ENCODE data around the gene OXT.
"Not testable (repeated sequence)": the region's sequence is repeated elsewhere in the genome, so short reads cannot be mapped to it uniquely, and the experiment has no call there.

OXT gene

DNA sequence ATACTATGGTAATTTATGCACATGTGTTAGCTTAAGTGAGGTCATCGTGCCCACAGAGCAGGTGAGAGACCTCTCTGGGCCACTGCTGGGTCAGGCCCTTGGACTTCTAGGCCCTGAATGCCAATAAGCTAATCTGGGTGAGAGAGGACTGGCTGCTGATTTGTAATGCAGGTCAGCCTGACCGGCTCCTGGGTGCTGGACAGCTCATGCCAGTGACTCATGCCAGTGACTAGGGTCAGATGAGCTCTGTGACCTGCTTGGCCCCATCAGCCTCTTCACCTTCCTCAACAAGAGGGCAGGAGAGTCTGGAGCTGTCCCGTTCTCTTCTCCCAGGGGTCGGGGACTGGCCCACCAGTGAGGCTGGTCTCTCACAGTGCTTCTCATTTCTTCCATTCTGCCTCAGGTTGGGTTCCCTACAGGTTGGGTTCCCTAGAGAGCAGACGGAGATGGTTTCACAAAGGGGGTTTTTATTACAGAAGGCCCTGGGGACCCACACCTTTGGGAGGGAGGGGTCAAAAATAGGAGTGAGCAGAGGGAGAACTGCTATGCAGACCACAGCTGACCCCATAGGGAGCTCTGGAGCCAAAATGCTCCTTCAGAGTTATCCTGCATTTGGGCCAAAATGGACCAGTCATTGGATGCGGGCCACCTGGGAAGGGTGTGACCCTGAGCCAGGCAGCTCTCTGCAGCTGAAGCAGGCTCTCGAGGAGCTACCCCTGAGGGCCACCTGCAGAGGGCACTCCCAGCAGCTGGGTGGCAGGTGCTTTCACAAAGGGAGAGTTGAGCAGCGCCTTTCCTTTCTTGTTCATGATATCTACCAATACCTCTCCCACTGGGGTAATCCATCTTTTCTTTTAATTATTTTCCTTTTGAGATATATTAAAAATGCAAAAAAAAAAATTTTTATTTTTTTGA, 2.2 kb upstream of the OXT start:
- no peak overlapping the region for H3K4me3 ChIP-seq (ENCODE audit: low read length)
- TF ChIP-seq ZNF274 (IDR thresholded peaks at IDR 0.05; ENCODE audit: low read depth, low read length), result no peak

DNA sequence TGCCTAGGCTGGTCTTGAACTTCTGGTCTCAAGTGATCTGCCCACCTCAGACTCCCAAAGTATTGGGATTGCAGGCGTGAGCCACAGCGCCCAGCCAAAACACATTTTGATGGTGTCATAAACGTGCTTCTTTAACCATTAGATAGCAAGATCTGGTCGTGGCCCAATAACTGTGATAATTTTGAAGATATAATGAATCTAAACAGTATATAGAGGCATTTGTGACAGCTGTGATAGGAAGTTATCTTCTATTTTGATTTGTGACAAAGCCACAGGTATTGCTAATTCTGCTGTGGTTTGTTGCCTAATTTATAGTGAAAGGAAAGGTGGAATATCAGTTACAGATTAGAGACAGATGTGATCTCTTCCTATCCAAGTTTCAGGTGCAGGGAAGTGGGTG, 695 bp upstream of the OXT start:
- H3K4me3 ChIP-seq (ENCODE audit: low read length), result no peak overlapping the region
- no peak for TF ChIP-seq ZNF274 (IDR thresholded peaks at IDR 0.05; ENCODE audit: low read depth, low read length)

DNA sequence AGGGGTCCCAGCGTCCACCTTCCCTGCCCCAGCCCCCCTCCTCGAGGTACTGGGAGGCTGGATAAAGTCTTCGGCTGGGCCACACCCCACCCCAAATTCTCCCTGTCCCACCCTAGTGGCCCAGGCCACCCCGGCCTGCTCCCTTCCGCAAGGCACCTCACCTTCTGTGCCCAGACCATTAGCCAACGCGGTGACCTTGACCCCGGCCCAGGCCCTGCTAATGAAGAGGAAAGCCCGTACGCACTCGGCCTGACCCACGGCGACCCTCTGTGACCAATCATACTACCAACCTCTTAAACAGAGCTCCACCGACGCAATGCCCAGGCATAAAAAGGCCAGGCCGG, 182 bp upstream of the OXT start:
- no peak overlapping the region for H3K4me3 ChIP-seq (ENCODE audit: low read length)
- no peak for TF ChIP-seq ZNF274 (IDR thresholded peaks at IDR 0.05; ENCODE audit: low read depth, low read length)

DNA sequence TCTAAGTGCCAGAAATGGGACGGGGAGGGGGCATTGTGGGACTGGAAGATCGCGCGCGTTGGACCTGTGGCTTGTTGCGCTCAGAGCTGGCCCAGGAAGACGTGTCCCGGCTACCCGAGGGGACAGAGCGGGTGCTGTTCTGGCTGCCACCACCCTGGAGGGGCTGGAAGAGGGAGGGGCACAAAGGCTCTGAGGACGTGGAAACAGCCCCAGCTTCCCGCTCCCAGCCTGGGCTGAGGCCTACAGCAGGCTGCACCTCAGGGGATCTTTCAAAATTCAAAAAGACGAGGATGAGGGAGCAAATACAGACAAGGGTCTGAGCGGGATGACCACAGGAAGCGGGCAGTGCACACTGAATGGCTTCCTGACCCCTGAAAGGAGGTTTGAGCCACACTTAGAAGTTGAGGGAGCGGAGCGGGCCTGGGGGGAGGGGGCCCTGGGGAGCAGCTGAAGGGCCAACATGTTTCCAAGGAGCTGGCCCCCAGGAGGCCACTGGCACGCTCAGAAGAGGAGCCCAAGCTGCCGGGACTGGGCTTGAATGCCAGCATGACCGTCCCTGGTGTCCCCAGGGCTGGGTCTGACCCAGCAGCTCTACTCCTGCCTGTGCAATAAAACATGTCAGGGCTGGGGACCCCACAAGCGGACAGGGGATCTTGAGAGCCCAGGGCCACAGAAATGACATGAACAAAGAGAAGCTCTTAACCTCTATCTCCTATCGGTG, 1.3 kb downstream of the OXT start:
- no peak overlapping the region for H3K4me3 ChIP-seq (ENCODE audit: low read length)
- TF ChIP-seq ZNF274 (IDR thresholded peaks at IDR 0.05; ENCODE audit: low read depth, low read length), result no peak

DNA sequence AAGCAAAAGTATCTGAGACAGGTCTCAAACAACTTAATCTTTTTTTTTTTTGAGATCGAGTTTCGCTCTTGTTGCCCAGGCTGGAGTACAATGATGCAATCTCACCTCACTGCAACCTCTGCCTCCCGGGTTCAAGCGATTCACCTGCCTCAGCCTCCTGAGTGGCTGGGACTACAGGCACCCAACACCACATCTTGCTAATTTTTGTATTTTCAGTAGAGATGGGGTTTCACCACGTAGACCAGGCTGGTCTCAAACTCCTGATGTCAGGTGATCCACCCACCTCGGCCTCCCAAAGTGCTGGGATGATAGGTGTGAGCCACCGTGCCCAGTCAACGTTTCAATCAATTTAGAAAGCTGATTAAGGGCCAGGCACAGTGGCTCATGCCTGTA, 1.8 kb downstream of the OXT start:
- not testable (repeated sequence) for H3K4me3 ChIP-seq (ENCODE audit: low read length)

DNA sequence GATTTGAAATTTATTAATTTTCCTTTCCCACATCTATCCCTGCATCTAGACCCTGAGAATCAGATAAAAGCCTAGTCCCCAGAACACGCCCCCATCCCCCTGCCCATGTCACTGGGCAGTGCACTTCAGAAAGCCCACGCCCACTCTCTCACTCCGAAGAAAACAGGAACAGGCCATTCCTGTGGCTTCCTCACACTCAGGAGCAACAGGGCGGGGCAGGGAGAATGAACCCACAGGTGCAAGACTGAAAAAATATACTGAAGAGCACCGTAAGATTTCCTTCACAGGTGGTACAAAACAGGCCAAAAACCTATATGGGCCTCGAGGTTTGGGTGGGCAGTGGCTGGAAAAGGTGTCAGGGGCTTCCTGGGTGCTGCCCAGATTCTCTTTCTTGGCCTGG, 3.4 kb downstream of the OXT start:
- TF ChIP-seq ZNF274 (IDR thresholded peaks at IDR 0.05; ENCODE audit: low read depth, low read length), result no peak
- H3K4me3 ChIP-seq (ENCODE audit: low read length), result no peak overlapping the region

DNA sequence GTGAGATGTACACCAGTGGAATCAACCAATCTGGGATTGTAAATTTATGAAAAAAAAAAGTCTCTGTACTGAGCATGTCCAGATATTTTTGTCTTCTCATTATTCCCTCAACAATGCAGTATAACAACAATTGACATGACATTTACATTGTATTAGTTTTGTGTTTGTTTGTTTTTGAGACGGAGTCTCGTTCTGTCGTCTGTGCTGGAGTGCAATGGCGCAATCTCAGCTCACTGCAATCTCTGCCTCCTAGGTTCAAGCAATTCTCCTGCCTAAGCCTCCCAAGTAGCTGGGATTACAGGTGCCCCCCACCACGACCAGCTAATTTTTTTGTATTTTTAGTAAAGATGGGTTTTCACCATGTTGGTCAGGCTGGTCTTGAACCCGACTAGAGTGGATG, 3.9 kb downstream of the OXT start:
- not testable (repeated sequence) for H3K4me3 ChIP-seq (ENCODE audit: low read length)

DNA sequence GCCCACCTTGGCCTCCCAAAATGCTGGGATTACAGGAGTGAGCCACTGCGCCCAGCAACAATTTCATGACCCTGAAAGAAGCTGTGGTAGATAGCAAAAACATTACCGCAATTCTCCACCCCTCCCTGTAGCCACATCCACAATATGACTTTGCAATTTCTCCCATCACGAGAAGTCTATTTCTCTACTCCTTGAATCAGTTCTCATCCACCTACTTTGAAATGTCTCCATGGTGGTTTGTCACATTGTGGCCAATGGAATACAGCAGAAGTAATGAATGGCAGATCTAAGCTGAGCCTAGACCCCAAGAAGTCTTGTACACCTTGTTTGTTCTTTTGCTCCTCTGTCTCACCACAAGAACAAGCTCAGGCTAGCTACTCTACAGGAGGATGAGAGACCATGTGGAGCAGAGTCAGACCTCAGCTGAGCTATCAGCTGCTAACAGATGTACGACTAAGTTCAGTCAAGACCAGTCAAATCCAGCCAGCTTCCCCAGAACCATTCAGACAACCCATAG, 6.3 kb downstream of the OXT start:
- no peak for TF ChIP-seq ZNF274 (IDR thresholded peaks at IDR 0.05; ENCODE audit: low read depth, low read length)
- no peak overlapping the region for H3K4me3 ChIP-seq (ENCODE audit: low read length)

DNA sequence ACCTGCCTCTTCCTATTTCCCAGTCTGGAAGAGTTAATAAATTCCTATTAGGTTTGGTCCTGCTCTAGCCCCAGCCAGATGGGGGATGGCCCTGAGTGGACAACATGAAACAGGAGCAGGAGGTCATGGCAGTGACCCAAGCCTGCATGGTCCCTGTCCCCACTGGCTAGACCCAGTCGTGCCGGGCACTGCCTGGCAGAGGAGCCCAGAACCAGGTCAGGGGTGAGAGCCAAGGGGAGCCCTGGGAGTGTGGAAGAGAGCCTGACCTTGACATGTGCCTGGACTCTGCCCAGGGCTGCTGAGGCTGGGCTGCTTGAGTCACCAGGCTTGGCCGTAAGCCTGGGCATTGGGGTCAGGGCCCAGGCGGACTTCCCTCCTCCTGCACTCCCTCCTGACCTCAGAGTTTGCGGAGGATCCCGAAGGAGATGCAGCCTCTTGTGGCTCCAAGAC, 9.5 kb downstream of the OXT start:
- no peak for TF ChIP-seq ZNF274 (IDR thresholded peaks at IDR 0.05; ENCODE audit: low read depth, low read length)
- H3K4me3 ChIP-seq (ENCODE audit: low read length), result no peak overlapping the region

DNA sequence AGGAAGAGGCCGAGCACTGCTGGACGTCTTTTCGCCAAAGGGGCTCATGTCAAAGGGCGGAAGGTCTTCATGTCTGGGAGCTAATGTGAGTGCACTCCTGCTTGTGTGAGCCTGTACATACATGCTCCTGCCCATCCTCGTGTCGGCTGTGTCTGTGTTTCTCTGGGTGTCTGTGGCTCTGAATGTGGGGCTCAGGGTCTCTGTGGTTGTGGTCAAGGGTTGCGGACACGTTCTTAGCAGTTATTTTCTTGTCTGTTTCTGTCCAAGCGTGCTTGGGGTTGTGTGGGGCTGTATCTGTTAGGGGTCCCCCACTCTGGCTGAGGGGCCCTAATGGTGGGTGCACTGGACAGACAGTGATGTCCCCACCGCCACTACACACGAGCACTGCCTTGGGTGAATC, 10.2 kb downstream of the OXT start:
- no peak overlapping the region for H3K4me3 ChIP-seq (ENCODE audit: low read length)
- TF ChIP-seq ZNF274 (IDR thresholded peaks at IDR 0.05; ENCODE audit: low read depth, low read length), result no peak

DNA sequence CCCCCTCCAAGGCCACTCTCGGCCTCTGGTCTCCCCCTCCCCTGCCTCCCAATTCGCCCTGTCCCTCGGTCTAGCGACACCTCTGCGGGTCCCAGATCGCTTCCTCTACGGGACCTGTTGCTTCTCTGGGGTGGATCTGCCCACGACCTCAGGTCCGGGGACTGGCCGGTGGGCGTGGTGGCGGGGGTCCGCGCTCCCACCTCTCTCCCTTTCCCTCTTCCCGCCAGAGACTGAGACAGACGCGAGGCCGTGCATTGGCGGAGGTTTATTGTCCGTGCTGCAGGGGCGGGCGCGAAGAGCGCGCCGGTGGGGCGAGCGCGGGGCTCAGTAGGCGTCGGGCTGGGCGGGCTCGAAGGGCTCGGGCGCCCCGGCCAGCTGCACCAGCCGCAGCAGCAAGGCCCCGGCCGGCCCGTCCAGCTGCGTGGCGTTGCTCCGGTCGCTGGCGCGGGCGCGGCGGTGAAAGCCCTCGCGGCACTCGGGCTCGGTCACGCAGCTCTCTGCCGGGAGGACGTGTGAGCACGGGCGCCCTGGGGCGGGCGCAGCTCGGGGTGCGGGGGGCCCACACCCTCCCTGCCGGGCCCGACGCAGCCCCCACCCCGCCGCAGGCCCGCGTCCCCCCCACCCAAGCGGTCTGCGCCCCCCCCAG, 11.0 kb downstream of the OXT start:
- no peak overlapping the region for H3K4me3 ChIP-seq (ENCODE audit: low read length)
- TF ChIP-seq ZNF274 (IDR thresholded peaks at IDR 0.05; ENCODE audit: low read depth, low read length), result no peak

DNA sequence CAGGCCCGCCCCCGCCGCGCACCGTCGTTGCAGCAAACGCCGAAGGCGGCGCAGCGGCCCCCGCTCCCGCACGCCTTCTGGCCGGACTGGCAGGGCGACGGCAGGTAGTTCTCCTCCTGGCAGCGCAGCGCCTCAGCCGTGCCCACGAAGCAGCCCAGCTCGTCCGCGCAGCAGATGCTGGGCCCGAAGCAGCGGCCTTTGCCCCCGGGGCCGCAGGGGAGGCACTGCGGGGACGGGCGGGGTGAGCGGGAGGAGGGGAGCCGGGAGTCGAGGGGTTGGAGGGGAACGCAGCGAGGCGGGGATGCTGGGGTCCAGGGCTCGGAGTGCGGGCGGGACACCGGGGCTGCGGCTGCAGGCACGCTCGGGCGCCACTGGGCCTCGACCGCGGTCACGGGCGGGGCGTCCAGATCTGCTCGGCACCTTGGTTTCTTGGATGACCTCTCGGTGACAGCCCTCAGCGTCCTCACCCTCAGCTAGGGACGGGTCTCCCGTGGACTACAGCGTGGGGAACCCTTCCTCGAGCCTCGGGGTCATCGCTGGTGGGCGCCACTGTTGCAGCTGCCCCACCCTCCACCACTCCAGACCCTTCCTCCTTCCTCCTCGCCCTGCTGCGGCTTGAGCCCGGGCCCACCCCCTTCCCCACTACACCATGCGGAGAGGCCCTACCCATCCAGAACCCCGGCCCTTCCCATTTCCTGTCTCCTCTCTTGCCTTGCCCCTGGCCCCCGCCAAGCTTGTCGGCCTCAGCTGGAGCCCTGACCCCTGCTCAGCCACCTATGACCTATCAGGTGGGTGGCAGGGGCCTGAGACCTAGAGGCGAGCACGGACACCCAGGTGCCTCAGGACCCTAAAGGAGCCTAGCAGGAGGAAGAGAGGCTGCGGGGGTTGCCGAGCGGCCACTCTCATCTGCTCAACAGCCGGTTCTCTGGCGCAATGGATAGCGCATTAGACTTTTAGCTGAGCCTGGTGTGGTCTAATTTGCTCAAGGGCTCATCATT, 11.8 kb downstream of the OXT start:
- no peak for TF ChIP-seq ZNF274 (IDR thresholded peaks at IDR 0.05; ENCODE audit: low read depth, low read length)
- H3K4me3 ChIP-seq (ENCODE audit: low read length), result no peak overlapping the region

DNA sequence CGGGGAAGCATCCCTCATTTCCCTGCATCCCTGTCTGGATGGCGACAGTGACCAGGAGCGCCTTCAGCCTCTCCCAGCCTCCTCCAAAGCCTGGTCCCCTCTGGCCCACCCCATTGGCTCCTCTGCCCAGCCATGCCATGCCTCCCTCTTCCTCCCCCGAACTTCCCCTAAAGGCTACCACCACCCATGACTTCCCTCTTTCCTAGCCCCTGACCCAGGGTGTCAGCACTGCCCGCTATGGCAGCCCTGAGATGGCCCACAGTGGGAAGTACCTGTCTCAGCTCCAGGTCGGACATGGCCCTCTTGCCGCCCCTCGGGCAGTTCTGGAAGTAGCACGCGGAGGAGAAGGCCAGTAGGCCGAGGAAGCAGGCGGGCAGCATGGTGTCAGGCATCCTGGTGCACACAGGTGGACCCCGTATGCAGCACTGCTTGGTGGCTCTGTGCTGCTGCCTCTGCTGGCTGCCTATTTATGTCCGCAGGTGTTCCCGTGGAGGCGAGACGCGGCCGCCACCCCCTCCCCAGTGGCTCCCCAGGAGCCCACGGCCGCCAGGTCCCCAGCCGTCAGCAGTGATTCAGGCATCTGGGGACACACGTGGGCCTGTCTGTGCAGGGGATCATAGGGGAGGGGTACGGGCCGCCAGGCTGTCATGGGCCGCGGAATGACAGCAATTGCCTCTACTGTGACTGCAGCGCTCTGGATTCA, 13.0 kb downstream of the OXT start, which contains the start of gene AVP:
TSS of gene AVP (minus strand) at position 442 of the 703 bp plus-strand sequence. CDS start at position 392, 50 bp downstream.
- no peak within 1 kb of the TSS for H3K4me3 ChIP-seq (ENCODE audit: low read length)
- no peak for TF ChIP-seq ZNF274 (IDR thresholded peaks at IDR 0.05; ENCODE audit: low read depth, low read length)

Measured in GM08714 (cell line).